Ascending aorta (tissue), 2 donors: Measurements from ENCODE around the gene FGF12. TPM values are rescaled to one million over a fixed set of nuclear protein-coding genes. Genes with fewer than 3 reads are reported as not detected.

Experiments used
- DNase-seq, 2 donors: peaks; one replicate each; pipeline ENCODE4 v3.0.0-alpha.2; 2019; ENCODE audit warnings: low spot score in 2 of 2
- H3K27ac ChIP-seq, 2 donors: fragments of 200-600 bp; sonication (generic); one replicate each; pipeline ENCODE4 v1.5.1; 2016 to 2017; ENCODE audit warnings: mild to moderate bottlenecking in 1 of 2
- H3K27me3 ChIP-seq: fragments of 200-600 bp; sonication (generic); one replicate; pipeline ENCODE4 v1.5.1; 2017
- H3K36me3 ChIP-seq, 2 donors: fragments of 200-600 bp; sonication (generic); one replicate each; pipeline ENCODE4 v1.5.1; 2016
- H3K4me1 ChIP-seq, 2 donors: fragments of 200-600 bp; sonication (generic); one replicate each; pipeline ENCODE4 v1.5.1; 2016 to 2017; ENCODE audit warnings: mild to moderate bottlenecking in 1 of 2
- H3K4me3 ChIP-seq, 2 donors: fragments of 200-600 bp; sonication (generic); one replicate each; pipeline ENCODE4 v1.5.1; 2016 to 2017; ENCODE audit warnings: mild to moderate bottlenecking in 1 of 2
- H3K9me3 ChIP-seq, 2 donors: fragments of 200-600 bp; sonication (generic); one replicate each; pipeline ENCODE4 v1.5.1; 2016
- CTCF ChIP-seq, 3 experiments: fragments of 200-600 bp in 2 of 3; fragments of 450-650 bp in 1 of 3; sonication (generic) in 2 of 3; IDR thresholded peaks; one replicate each; pipeline ENCODE4 v1.5.1; 2016 to 2019; ENCODE audit warnings: antibody characterized with exemption in 3 of 3, mild to moderate bottlenecking in 1 of 3, moderate library complexity in 1 of 3
- intact Hi-C: fragments of 100-400 bp; cut with DNase I; formaldehyde crosslinking; loops from one replicate; pipeline ENCODE4 v1.15.1; 2023
- total RNA-seq: library from RNA; depleted of rRNA; stranded (reverse); fragments of >200 nt; gene quantifications from one replicate; pipeline ENCODE4 v1.1.0, GENCODE V29; 2016

Gene FGF12
- total RNA-seq, 1 donor from 2014 or later, result 0.43 TPM

- intact Hi-C loops, result no loop called here
- no peaks in the 10 kb centered on the region for H3K9me3 ChIP-seq
Measured at GRCh38 chr3:192550356-192550755, 177.0 kb downstream of the FGF12 start.

DNA sequence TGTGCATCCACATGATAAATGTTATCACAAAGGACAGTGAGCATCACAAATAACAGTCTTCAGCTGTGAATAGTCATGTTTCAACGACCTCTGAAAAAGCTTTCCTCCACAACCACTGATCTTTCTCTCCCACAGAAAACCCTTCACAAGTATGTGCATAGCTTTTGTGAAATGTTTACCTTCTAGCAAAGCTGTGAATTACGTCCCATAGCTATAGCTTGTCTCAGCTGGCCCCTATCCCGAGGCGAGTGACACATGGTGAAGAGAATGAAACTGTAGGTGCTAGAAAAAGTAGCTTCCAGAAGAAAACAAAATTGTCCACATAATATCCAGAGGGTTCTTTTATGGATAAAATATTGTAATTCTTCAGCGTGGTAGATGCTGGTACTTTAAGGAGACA lies 182.0 kb downstream of the FGF12 start:
- intact Hi-C loops, result no loop called here
- Histone ChIP-seq H3K27me3 (no peaks in the 10 kb centered on the region), H3K4me1 (no peaks in the 10 kb centered on the region), H3K9me3 (no peaks in the 10 kb centered on the region), H3K27ac (no peak overlapping the region), H3K36me3 (no peaks in the 10 kb centered on the region), H3K4me3 (no peak overlapping the region)
- DNase-seq, result no peak
- no peak for TF ChIP-seq CTCF (IDR thresholded peaks at IDR 0.05)

More at GRCh38 chr3:192550356-192550755, 177.0 kb downstream of the FGF12 start:
- Histone ChIP-seq H3K36me3 (no peaks in the 10 kb centered on the region), H3K27me3 (no peaks in the 10 kb centered on the region), H3K4me1 (no peaks in the 10 kb centered on the region), H3K27ac (no peak overlapping the region), H3K4me3 (no peak overlapping the region)
- DNase-seq, result no peak
- no peak for TF ChIP-seq CTCF (IDR thresholded peaks at IDR 0.05)

DNA sequence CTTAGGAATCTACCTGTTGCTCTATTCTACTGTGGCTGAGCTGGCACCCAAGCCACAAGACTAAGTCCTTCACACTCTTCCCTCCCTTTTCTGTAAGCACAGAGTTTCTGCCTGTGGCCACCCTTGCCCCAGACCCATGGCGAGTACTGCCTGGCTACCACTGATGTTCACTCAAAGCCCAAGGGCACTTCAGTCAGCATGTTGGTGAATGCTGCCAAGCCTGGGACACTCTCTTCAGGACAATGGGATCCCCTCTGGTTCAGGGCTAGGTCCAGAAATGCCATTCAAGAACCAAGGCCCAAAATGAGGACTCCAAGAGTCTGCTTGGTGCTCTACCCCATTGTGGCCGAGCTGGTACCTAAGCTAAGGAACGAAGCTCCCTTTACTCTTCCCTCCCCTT lies 184.2 kb downstream of the FGF12 start:
- intact Hi-C loops, result no loop called here
- Histone ChIP-seq H3K9me3 (no peaks in the 10 kb centered on the region), H3K27ac (no peak overlapping the region), H3K4me1 (no peaks in the 10 kb centered on the region), H3K4me3 (no peak overlapping the region), H3K27me3 (no peaks in the 10 kb centered on the region), H3K36me3 (no peaks in the 10 kb centered on the region)
- no peak for DNase-seq
- no peak for TF ChIP-seq CTCF (IDR thresholded peaks at IDR 0.05)

- intact Hi-C loops, result no loop called here
- Histone ChIP-seq H3K27ac (no peak overlapping the region), H3K4me1 (peaks cover 0 to 6% of the 10 kb centered on the region in 2 donors), H3K9me3 (no peaks in the 10 kb centered on the region), H3K36me3 (no peaks in the 10 kb centered on the region), H3K4me3 (no peak overlapping the region), H3K27me3 (no peaks in the 10 kb centered on the region)
- no peak for DNase-seq
- TF ChIP-seq CTCF (IDR thresholded peaks at IDR 0.05), result no peak
Measured at GRCh38 chr3:192516820-192517219, 210.5 kb downstream of the FGF12 start.

DNA sequence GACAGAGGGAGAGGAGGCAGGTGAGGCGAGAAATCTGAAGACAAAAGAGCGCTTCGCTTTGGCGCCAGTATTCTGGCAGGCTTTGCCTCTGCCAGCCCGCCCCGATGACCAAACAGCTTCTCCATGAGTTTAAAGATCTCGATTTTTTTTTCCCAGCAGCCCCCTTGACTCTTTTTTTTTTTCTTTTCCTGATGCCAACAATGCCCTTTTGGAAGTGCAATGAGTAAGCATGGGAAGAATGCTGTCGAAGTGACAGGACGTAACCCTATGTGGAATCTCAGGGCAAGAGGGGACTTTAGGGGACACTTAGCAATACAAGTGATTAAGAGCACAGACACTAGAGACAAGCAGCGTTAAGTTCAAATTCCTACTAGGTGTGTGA lies 211.7 kb downstream of the FGF12 start:
- TF ChIP-seq CTCF (IDR thresholded peaks at IDR 0.05), result no peak
- intact Hi-C loops, result no loop called here
- peaks cover 0 to 6% of the 10 kb centered on the region in 2 donors for H3K4me1 ChIP-seq
- no peaks in the 10 kb centered on the region for H3K27me3 ChIP-seq
- no peak overlapping the region for H3K27ac ChIP-seq
- DNase-seq, result no peak
- peak overlapping the region in 1 of 2 donors; percentile 55 for H3K4me3 ChIP-seq
- H3K9me3 ChIP-seq, result no peaks in the 10 kb centered on the region
- H3K36me3 ChIP-seq, result no peaks in the 10 kb centered on the region
